Sigmoid colon (tissue), 7 donors: ENCODE measurements around the gene FMO2. TPM values are rescaled to one million over a fixed set of nuclear protein-coding genes. Genes with fewer than 3 reads are reported as not detected.

Experiments used
- DNase-seq: peaks from one replicate; pipeline ENCODE4 v3.0.0-alpha.2; 2019
- H3K27ac ChIP-seq, 4 donors: fragments of 200-600 bp; sonication (generic); one replicate each; pipeline ENCODE4 v1.5.1; 2016 to 2019; ENCODE audit warnings: mild to moderate bottlenecking in 1 of 4
- H3K27me3 ChIP-seq, 3 donors: fragments of 200-600 bp; sonication (generic); one replicate each; pipeline ENCODE4 v1.5.1; 2019; ENCODE audit warnings: mild to moderate bottlenecking in 1 of 3
- H3K36me3 ChIP-seq, 4 donors: fragments of 200-600 bp; sonication (generic); one replicate each; pipeline ENCODE4 v1.5.1; 2016 to 2019
- H3K4me1 ChIP-seq, 4 donors: fragments of 200-600 bp; sonication (generic); one replicate each; pipeline ENCODE4 v1.5.1; 2017 to 2019
- H3K4me3 ChIP-seq, 4 donors: fragments of 200-600 bp; sonication (generic); one replicate each; pipeline ENCODE4 v1.5.1; 2017 to 2019; ENCODE audit warnings: mild to moderate bottlenecking in 2 of 4, moderate library complexity in 1 of 4
- H3K9me3 ChIP-seq, 4 donors: fragments of 200-600 bp in 3 of 4; sonication (generic) in 3 of 4; one replicate each; pipeline versions ENCODE4 v1.5.1 to v1.6.1; 2013 to 2019
- CTCF ChIP-seq, 4 experiments: fragments of 450-650 bp in 3 of 4; fragments of 200-600 bp in 1 of 4; IDR thresholded peaks; one replicate each; pipeline ENCODE4 v1.5.1; 2016 to 2019; ENCODE audit warnings: antibody characterized with exemption in 4 of 4, mild to moderate bottlenecking in 3 of 4, moderate library complexity in 2 of 4
- EP300 ChIP-seq, 4 donors: sonication (generic); formaldehyde crosslinking; IDR thresholded peaks; one replicate each; pipeline ENCODE4 v1.6.1; 2017; ENCODE audit warnings: antibody characterized with exemption in 4 of 4
- POLR2A ChIP-seq, 2 donors: fragments of 450-650 bp; IDR thresholded peaks; one replicate each; pipeline ENCODE4 v1.6.1; 2016; ENCODE audit warnings: antibody characterized with exemption in 2 of 2, mild to moderate bottlenecking in 2 of 2, moderate library complexity in 2 of 2
- POLR2AphosphoS5 ChIP-seq, 4 donors: sonication (generic); formaldehyde crosslinking; IDR thresholded peaks; one replicate each; pipeline ENCODE4 v1.6.1; 2017; ENCODE audit warnings: antibody characterized with exemption in 4 of 4
- WGBS, 2 donors: extraction: QIAGEN DNeasy Blood & Tissue Kit; methylation state at CpG; one replicate each; pipeline ENCODE4 v1.1.7; 2013; 5-methylcytosine and 5-hydroxymethylcytosine counted together
- intact Hi-C: fragments of 100-400 bp; cut with DNase I; formaldehyde crosslinking; loops from one replicate; pipeline ENCODE4 v1.15.1; 2023
- polyA plus RNA-seq, 3 donors: library from polyadenylated mRNA; stranded (reverse); fragments of 200-250 nt; gene quantifications; one replicate each; pipeline ENCODE4 v1.2.3, GENCODE V29; 2013
- total RNA-seq, 4 donors: library from RNA; depleted of rRNA; stranded (reverse); fragments of >200 nt; gene quantifications; one replicate each; pipeline ENCODE4 v1.1.0, GENCODE V29; 2016
- donor health status: healthy with polysubstance abuse.
- donor health status: Bipolar disorder and iron deficiency.
- donor health status: healthy.

The FMO2 gene
- total and polyA plus RNA-seq, 7 donors, result 0.23 to 35.1 (median 4.2) TPM

- H3K27me3 ChIP-seq, result no peaks in the 10 kb centered on the region
- no peak overlapping the region for H3K27ac ChIP-seq
- intact Hi-C loops, result no loop called here
- H3K4me3 ChIP-seq, result no peak overlapping the region
- H3K36me3 ChIP-seq, result no peaks in the 10 kb centered on the region
- H3K9me3 ChIP-seq, result no peaks in the 10 kb centered on the region
- WGBS, 2 donors, result 56 to 63% methylated on average over 1 of the region's 1 CpG
- no peak for DNase-seq
- H3K4me1 ChIP-seq, result no peaks in the 10 kb centered on the region
- TF ChIP-seq POLR2A (IDR thresholded peaks at IDR 0.05), result no peak
- TF ChIP-seq EP300 (IDR thresholded peaks at IDR 0.05), result no peak
- TF ChIP-seq CTCF (IDR thresholded peaks at IDR 0.05), result no peak
- no peak for TF ChIP-seq POLR2AphosphoS5 (IDR thresholded peaks at IDR 0.05)
Observed at GRCh38 chr1:171150156-171150555, 34.9 kb upstream of the FMO2 start.

GRCh38 chr1:171152549-171152948 lies 32.6 kb upstream of the FMO2 start:
- WGBS, 2 donors, result 11 to 55% methylated on average over 2 of the region's 2 CpGs
- Histone ChIP-seq H3K4me3 (no peak overlapping the region), H3K27me3 (no peaks in the 10 kb centered on the region), H3K27ac (no peak overlapping the region), H3K4me1 (no peaks in the 10 kb centered on the region), H3K36me3 (no peaks in the 10 kb centered on the region), H3K9me3 (no peaks in the 10 kb centered on the region)
- TF ChIP-seq POLR2AphosphoS5 (IDR thresholded peaks at IDR 0.05) (no peak), POLR2A (IDR thresholded peaks at IDR 0.05) (no peak), EP300 (IDR thresholded peaks at IDR 0.05) (no peak), CTCF (IDR thresholded peaks at IDR 0.05) (no peak)
- no peak for DNase-seq
- intact Hi-C loops, result no loop called here

GRCh38 chr1:171155484-171155883 lies 29.6 kb upstream of the FMO2 start:
- H3K36me3 ChIP-seq, result no peaks in the 10 kb centered on the region
- DNase-seq, result no peak
- no peak overlapping the region for H3K4me3 ChIP-seq
- H3K27ac ChIP-seq, result no peak overlapping the region
- intact Hi-C loops, result no loop called here
- no peak for TF ChIP-seq EP300 (IDR thresholded peaks at IDR 0.05)
- no peak for TF ChIP-seq POLR2A (IDR thresholded peaks at IDR 0.05)
- no peak for TF ChIP-seq POLR2AphosphoS5 (IDR thresholded peaks at IDR 0.05)
- TF ChIP-seq CTCF (IDR thresholded peaks at IDR 0.05), result no peak
- H3K9me3 ChIP-seq, result no peaks in the 10 kb centered on the region
- no peaks in the 10 kb centered on the region for H3K4me1 ChIP-seq
- no peaks in the 10 kb centered on the region for H3K27me3 ChIP-seq

- no peak for TF ChIP-seq POLR2AphosphoS5 (IDR thresholded peaks at IDR 0.05)
- TF ChIP-seq CTCF (IDR thresholded peaks at IDR 0.05), result no peak
- H3K27ac ChIP-seq, result no peak overlapping the region
- WGBS, 2 donors, result 81 to 86% methylated on average over 5 of the region's 5 CpGs
- H3K36me3 ChIP-seq, result no peaks in the 10 kb centered on the region
- intact Hi-C loops, result no loop called here
- H3K9me3 ChIP-seq, result no peaks in the 10 kb centered on the region
- H3K4me1 ChIP-seq, result no peaks in the 10 kb centered on the region
- DNase-seq, result no peak
- no peaks in the 10 kb centered on the region for H3K27me3 ChIP-seq
- no peak overlapping the region for H3K4me3 ChIP-seq
Observed at GRCh38 chr1:171158096-171158495, 27.0 kb upstream of the FMO2 start.

- H3K4me1 ChIP-seq, result no peaks in the 10 kb centered on the region
- H3K27ac ChIP-seq, result no peak overlapping the region
- H3K4me3 ChIP-seq, result no peak overlapping the region
- no peaks in the 10 kb centered on the region for H3K27me3 ChIP-seq
- 65 to 67% methylated on average over 3 of the region's 3 CpGs for WGBS, 2 donors
- intact Hi-C loops, result no loop called here
- no peaks in the 10 kb centered on the region for H3K36me3 ChIP-seq
- H3K9me3 ChIP-seq, result no peaks in the 10 kb centered on the region
- TF ChIP-seq POLR2AphosphoS5 (IDR thresholded peaks at IDR 0.05), result no peak
- TF ChIP-seq EP300 (IDR thresholded peaks at IDR 0.05), result no peak
- no peak for TF ChIP-seq CTCF (IDR thresholded peaks at IDR 0.05)
- no peak for TF ChIP-seq POLR2A (IDR thresholded peaks at IDR 0.05)
- DNase-seq, result no peak
Observed at GRCh38 chr1:171158551-171158950, 26.5 kb upstream of the FMO2 start.
